Heart left ventricle (tissue), 16 donors: Measurements from ENCODE around the gene CDR2L. TPM values are rescaled to one million over a fixed set of nuclear protein-coding genes. Genes with fewer than 3 reads are reported as not detected.

Experiments used
- ATAC-seq, 4 donors: fragments of 200-7000 bp; cut with Tn5 transposase; one replicate each; pipeline ENCODE4 v1.9.1; 2020 to 2022; ENCODE audit warnings: moderate library complexity in 4 of 4, mild to moderate bottlenecking in 3 of 4, moderate number of reproducible peaks in 1 of 4
- DNase-seq, 5 donors: peaks; one replicate each; pipeline ENCODE4 v3.0.0-alpha.2; 2020
- H3K27ac ChIP-seq, 12 donors: fragments of 200-600 bp; sonication (generic) in 4 of 12; one replicate each; pipeline versions ENCODE4 v1.5.0 to v1.8.0; 2016 to 2022; ENCODE audit warnings: mild to moderate bottlenecking in 2 of 12
- H3K27me3 ChIP-seq, 9 donors: fragments of 200-600 bp; sonication (generic) in 2 of 9; one replicate each; pipeline versions ENCODE4 v1.5.1 to v1.8.0; 2016 to 2022; ENCODE audit warnings: mild to moderate bottlenecking in 3 of 9
- H3K36me3 ChIP-seq, 9 donors: fragments of 200-600 bp; sonication (generic) in 2 of 9; one replicate each; pipeline versions ENCODE4 v1.5.0 to v1.8.0; 2018 to 2022; ENCODE audit warnings: mild to moderate bottlenecking in 2 of 9
- H3K4me1 ChIP-seq, 12 donors: fragments of 200-600 bp; sonication (generic) in 4 of 12; one replicate each; pipeline versions ENCODE4 v1.5.0 to v1.8.0; 2016 to 2022; ENCODE audit warnings: mild to moderate bottlenecking in 3 of 12
- H3K4me3 ChIP-seq, 12 donors: fragments of 200-600 bp; sonication (generic) in 4 of 12; one replicate each; pipeline versions ENCODE4 v1.5.0 to v1.8.0; 2017 to 2022; ENCODE audit warnings: mild to moderate bottlenecking in 9 of 12, moderate library complexity in 4 of 12
- H3K9me3 ChIP-seq, 12 donors: fragments of 200-600 bp; sonication (generic) in 4 of 12; one replicate each; pipeline versions ENCODE4 v1.5.0 to v1.8.0; 2016 to 2022; ENCODE audit warnings: mild to moderate bottlenecking in 1 of 12
- POLR2A ChIP-seq, 2 donors: fragments of 450-650 bp; IDR thresholded peaks; one replicate each; pipeline ENCODE4 v1.6.1; 2017; ENCODE audit warnings: antibody characterized with exemption in 2 of 2, mild to moderate bottlenecking in 2 of 2, moderate library complexity in 2 of 2
- WGBS, 4 donors: extraction: QIAGEN DNeasy Blood & Tissue Kit in 2 of 4; methylation state at CpG; one replicate each; pipeline versions ENCODE4 v1.1.5 to v1.1.7; 2013 to 2018; 5-methylcytosine and 5-hydroxymethylcytosine counted together
- intact Hi-C, 10 donors: fragments of 100-400 bp; cut with DNase I; formaldehyde crosslinking; loops; one replicate each; pipeline versions ENCODE4 v1.11.1 to v1.14.2; 2022
- polyA plus RNA-seq, 2 donors: library from polyadenylated mRNA; stranded (reverse); fragments of 200-250 nt; gene quantifications; one replicate each; pipeline ENCODE4 v1.2.3, GENCODE V29; 2013
- total RNA-seq, 9 donors: library from RNA; depleted of rRNA in 2 of 9; stranded (reverse); fragments of >200 nt in 2 of 9; fragmentation: NEBNext Ultra II Directional in 3 of 9; extraction: Animal tissue kit (Norgen Biotek cat#: 25700) in 3 of 9; gene quantifications; one replicate each; pipeline versions ENCODE4 v1.1.0 to v1.2.4, GENCODE V29; 2016 to 2023
- TF ChIP-seq, protein P1 (sequence below), 12 donors: fragments of 200-600 bp; sonication (generic) in 4 of 12; IDR thresholded peaks; one replicate each; pipeline versions ENCODE4 v1.5.0 to v1.8.0; 2018 to 2022; ENCODE audit warnings: antibody characterized with exemption in 12 of 12, mild to moderate bottlenecking in 5 of 12
- donor health status: ischemic (EF 13 %, LVEDD 7.1; RV severe dilation, severe dysfunction).
- donor health status: healthy with polysubstance abuse.
- donor health status: DM: no; HTN: yes; CAD: no.
- donor health status: DM: no; HTN: no; CAD: no.
- donor health status: ischemic (EF 25% LVEDD 6.9; RV normal size, moderate dysfunction).
- donor health status: ischemic (EF 25% LVEDD 5.7; RV mildly dilated, moderate dysfunction).
- donor health status: healthy.
- donor health status: DM: yes; HTN: yes; CAD: no.
- donor health status: ischemic (EF 35%, LVEDD 5.7; RV mildly dilated, moderate dysfunction).
- donor health status: nonischemic (EF 11% LVEDD 7.7; RV severe dilation, severe dysfunction).
- donor health status: DM: yes; HTN: yes; CAD: no.
- donor health status: PGD.
- donor health status: ischemic (EF 29% LVEDD 5.4; RV normal size, mild dysfunction).
- donor health status: nonischemic (EF 23%, LVEDD 6.1; RV moderate dilation, normal function).

CDR2L gene
- total and polyA plus RNA-seq, 11 donors, result 13.0 to 56.4 (median 18.1) TPM

DNA sequence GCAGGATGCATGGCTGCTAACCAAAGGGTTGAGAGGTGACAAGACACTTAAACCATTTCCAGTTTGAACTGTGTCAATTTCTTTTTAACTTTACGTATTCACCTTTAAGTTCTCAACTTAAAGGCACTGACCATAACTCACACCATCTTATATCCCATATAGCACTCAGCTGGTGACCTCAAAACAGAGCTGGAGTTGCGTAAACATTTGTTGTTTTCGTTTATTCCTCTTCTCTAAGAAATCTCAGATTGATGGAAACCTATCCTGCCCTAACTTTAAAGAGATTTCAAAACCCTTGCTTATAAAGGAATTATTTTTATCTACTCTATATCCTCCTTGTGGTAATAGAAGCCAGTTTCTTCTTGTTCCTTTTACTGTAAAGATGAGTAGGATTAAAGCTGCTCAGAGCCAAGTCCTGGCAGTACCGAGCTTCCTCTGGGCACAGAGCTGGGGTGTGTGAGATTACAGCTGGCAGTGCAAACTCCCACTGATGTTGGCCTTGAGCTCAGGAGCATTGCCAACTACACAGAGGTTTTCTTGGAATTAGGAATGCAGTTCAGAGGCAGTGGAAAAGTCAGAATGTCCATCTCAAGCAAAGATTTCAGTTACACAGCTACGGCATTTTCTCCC, 60.9 kb downstream of the CDR2L start:
- Histone ChIP-seq H3K27ac (peak overlapping the region in 11 of 12 donors; percentile 94 to 100 (median 99)), H3K36me3 (peaks cover 0 to 51% (median 33%) of the 10 kb centered on the region in 9 donors), H3K4me3 (peak overlapping the region; percentile 72 to 99 (median 94)), H3K4me1 (peaks cover 0 to 40% (median 24%) of the 10 kb centered on the region in 12 donors), H3K9me3 (no peaks in the 10 kb centered on the region), H3K27me3 (no peaks in the 10 kb centered on the region)
- WGBS, 4 donors, result 34 to 38% (median 36%) methylated on average over 5 of the region's 5 CpGs
- DNase-seq (peak in 4 of 5 donors; percentile 43 to 60 (median 52)), ATAC-seq (peak in 3 of 4 donors; percentile 23 to 38 (median 35))
- intact Hi-C loops, result loop anchor here in 2 of 10 donors (5.0 kb wide), 2 partner anchors 66 to 86 kb away; no protein-coding TSS in a partner anchor
- TF ChIP-seq, protein P1, sequence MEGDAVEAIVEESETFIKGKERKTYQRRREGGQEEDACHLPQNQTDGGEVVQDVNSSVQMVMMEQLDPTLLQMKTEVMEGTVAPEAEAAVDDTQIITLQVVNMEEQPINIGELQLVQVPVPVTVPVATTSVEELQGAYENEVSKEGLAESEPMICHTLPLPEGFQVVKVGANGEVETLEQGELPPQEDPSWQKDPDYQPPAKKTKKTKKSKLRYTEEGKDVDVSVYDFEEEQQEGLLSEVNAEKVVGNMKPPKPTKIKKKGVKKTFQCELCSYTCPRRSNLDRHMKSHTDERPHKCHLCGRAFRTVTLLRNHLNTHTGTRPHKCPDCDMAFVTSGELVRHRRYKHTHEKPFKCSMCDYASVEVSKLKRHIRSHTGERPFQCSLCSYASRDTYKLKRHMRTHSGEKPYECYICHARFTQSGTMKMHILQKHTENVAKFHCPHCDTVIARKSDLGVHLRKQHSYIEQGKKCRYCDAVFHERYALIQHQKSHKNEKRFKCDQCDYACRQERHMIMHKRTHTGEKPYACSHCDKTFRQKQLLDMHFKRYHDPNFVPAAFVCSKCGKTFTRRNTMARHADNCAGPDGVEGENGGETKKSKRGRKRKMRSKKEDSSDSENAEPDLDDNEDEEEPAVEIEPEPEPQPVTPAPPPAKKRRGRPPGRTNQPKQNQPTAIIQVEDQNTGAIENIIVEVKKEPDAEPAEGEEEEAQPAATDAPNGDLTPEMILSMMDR (IDR thresholded peaks at IDR 0.05), result no peak
- no peak for TF ChIP-seq POLR2A (IDR thresholded peaks at IDR 0.05)

DNA sequence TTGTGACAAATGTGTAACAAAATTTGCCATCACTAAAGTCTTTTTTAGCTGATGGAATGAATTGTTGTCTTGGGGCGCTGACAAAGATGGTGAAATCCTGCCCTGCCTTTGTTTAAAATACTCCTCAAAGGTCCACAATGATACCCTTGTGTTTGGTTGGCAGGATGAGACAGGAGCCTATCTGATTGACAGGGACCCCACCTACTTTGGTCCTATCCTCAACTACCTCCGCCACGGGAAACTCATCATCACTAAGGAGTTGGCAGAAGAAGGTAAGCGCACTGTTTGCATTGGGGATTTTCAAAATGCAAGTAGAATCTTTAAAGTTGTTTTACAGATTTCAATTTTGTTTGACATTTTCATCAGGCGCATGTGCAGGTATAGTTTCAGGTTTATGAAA, 61.6 kb downstream of the CDR2L start:
- Histone ChIP-seq H3K9me3 (no peaks in the 10 kb centered on the region), H3K27me3 (no peaks in the 10 kb centered on the region), H3K36me3 (peaks cover 0 to 58% (median 40%) of the 10 kb centered on the region in 9 donors), H3K4me3 (peak overlapping the region in 3 of 12 donors; percentile 82 to 96 (median 87)), H3K27ac (peak overlapping the region in 9 of 12 donors; percentile 18 to 100 (median 99)), H3K4me1 (peaks cover 0 to 38% (median 24%) of the 10 kb centered on the region in 12 donors)
- intact Hi-C loops, result loop anchor here in 2 of 10 donors (5.0 kb wide), 2 partner anchors 67 to 87 kb away; no protein-coding TSS in a partner anchor
- ATAC-seq, result no peak
- TF ChIP-seq, protein P1 (IDR thresholded peaks at IDR 0.05), result no peak
- TF ChIP-seq POLR2A (IDR thresholded peaks at IDR 0.05), result no peak
- no peak for DNase-seq
- WGBS, 4 donors, result 79 to 91% (median 84%) methylated on average over 5 of the region's 5 CpGs

DNA sequence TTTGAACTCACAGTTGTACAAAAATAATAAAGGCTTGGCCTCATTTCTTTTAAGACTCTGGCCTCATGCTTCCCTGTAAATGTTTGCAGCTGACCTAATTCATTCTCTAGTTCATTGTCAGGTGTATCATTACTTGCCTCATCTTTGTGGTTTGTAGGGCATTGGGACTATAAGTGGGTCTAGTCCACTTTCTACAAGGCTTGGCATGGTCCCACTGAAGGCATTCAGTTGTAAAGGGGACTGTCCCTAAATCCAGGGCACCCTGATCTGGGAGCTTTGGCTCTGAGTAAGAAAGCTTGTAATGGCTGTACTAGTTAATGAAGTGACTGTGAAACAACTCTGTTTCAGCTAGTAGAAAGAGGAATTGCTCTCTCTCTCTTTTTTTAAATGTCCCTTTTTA, 62.3 kb downstream of the CDR2L start:
- H3K4me1 ChIP-seq, result peaks cover 0 to 35% (median 24%) of the 10 kb centered on the region in 12 donors
- H3K27me3 ChIP-seq, result no peaks in the 10 kb centered on the region
- H3K4me3 ChIP-seq, result no peak overlapping the region
- TF ChIP-seq, protein P1 (IDR thresholded peaks at IDR 0.05), result no peak
- peaks cover 0 to 63% (median 46%) of the 10 kb centered on the region in 9 donors for H3K36me3 ChIP-seq
- DNase-seq, result no peak
- no peak for ATAC-seq
- intact Hi-C loops, result loop anchor here in 2 of 10 donors (5.0 kb wide), 3 partner anchors 67 to 133 kb away; partner anchors contain the start of gene SUMO2 (in 1 of the 2)
- H3K9me3 ChIP-seq, result no peaks in the 10 kb centered on the region
- H3K27ac ChIP-seq, result no peak overlapping the region

DNA sequence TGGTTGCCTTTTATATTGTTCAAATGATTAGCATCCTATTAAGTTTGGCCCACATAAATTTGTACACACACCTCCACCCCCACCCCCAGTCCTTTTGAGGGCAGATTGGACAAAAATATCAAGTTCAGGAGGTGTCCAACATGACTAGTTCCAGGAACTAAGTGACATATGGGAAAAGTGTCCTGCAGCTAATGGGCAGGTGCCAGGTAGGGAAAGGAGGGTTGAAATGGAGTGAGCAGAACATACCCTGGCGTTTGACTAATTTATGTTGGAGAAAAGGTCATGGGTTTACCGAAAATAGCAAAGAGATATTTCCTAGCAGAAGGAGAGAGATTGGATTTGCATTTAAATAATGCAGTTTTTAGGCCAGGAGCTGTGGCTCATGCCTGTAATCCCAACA, 64.5 kb downstream of the CDR2L start:
- 65 to 76% (median 72%) methylated on average over 2 of the region's 2 CpGs for WGBS, 4 donors
- TF ChIP-seq, protein P1 (IDR thresholded peaks at IDR 0.05), result no peak
- no peak for TF ChIP-seq POLR2A (IDR thresholded peaks at IDR 0.05)
- Histone ChIP-seq H3K36me3 (peaks cover 0 to 84% (median 63%) of the 10 kb centered on the region in 9 donors), H3K27me3 (no peaks in the 10 kb centered on the region), H3K4me1 (peaks cover 0 to 23% (median 15%) of the 10 kb centered on the region in 12 donors), H3K4me3 (no peak overlapping the region), H3K27ac (no peak overlapping the region), H3K9me3 (no peaks in the 10 kb centered on the region)
- DNase-seq (no peak), ATAC-seq (no peak)
- intact Hi-C loops, result loop anchor here in 1 of 10 donors (5.0 kb wide), 1 partner anchor 130 kb away; the partner anchor contains the start of gene SUMO2
